GM20000 (cell line): Measurements from ENCODE around the gene SLC30A7.

ENCODE experiments used
- DNase-seq: peaks from one replicate; pipeline ENCODE4 v3.0.0; 2012; ENCODE audit warnings: low spot score
- CTCF ChIP-seq: IDR thresholded peaks from 2 replicates; pipeline ENCODE4 v1.5.1; 2012; ENCODE audit warnings: mild to moderate bottlenecking, control low read depth; ENCODE audit errors: extremely low read depth, missing control alignments

Gene SLC30A7

GRCh38 chr1:101022294-101022693 is 126.4 kb downstream of the SLC30A7 start:
- DNase-seq, result no peak
- no peak for TF ChIP-seq CTCF

GRCh38 chr1:101025283-101025656 is 129.4 kb downstream of the SLC30A7 start:
- TF ChIP-seq CTCF, result no peak
- peak; percentile 9 for DNase-seq

GRCh38 chr1:101025657-101026429 is 130.0 kb downstream of the SLC30A7 start, which contains the start of gene DPH5:
Gene DPH5, minus strand, starts transcription at chr1:101025784. Its CDS starts 341 bp downstream, at chr1:101025443.
- no peak for TF ChIP-seq CTCF
- DNase-seq, result peak; percentile 79

GRCh38 chr1:101026430-101026788 is 130.5 kb downstream of the SLC30A7 start:
- no peak for TF ChIP-seq CTCF
- DNase-seq, result no peak

GRCh38 chr1:101027194-101027772 is 131.4 kb downstream of the SLC30A7 start:
- no peak for DNase-seq
- no peak for TF ChIP-seq CTCF

GRCh38 chr1:101028466-101028865 is 132.6 kb downstream of the SLC30A7 start:
- no peak for TF ChIP-seq CTCF
- no peak for DNase-seq

GRCh38 chr1:101029184-101029583 is 133.3 kb downstream of the SLC30A7 start:
- DNase-seq, result no peak
- TF ChIP-seq CTCF, result no peak
